ENCODE results near the gene GDI1. TPM values are rescaled to one million over a fixed set of nuclear protein-coding genes. Genes with fewer than 3 reads are reported as not detected.

Gene GDI1
- total RNA-seq, 3 donors from 2014 or later, result 94.0 to 105 (median 97.3) TPM

DNA sequence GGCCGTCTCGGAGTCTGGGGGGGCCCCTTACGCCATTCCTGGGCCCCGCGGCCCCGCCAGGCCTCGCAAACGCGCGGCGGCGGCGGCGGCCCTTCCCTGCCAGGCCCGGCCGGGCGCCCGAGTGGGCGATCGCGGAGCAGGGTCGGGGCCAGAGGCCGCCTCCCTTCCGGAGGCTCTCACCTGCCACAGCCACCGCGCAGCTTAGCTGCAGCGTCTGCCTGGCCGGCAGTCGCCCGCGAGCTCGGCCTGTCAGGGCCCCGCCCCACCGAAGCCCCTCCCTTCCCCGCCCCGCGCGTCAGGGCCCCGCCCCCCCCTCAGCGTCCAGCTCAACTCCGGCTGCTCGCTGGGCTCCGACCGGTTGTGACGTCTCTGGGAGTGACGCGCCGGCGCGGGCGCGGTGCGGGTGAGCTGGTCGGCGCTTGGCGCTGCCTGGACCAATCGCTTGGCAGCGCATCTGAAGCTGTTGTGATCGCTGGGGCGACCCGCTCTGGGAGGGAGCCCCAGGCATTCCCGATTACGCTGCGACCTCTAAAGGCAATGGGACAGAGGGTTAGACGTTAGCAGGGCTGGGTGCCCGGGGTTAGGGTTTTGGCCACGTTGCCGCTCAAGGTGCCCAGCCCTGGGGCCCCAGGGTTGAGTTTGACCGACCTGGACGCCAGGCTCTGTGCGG, 53.6 kb downstream of the GDI1 start, which contains the start of gene SLC10A3:
Gene SLC10A3 (minus strand): TSS at position 216 of the 670 bp plus-strand sequence. CDS start 1,689 bp downstream, outside the sequence.
- DNase-seq (ENCODE audit: low spot score in 2 of 2), result peak; percentile 90
- H3K4me1 ChIP-seq, result peaks cover 0 to 7% of the 10 kb centered on the region in 2 donors
- no peaks in the 10 kb centered on the region for H3K36me3 ChIP-seq
- H3K9me3 ChIP-seq, result no peaks in the 10 kb centered on the region
- peak within 1 kb of the TSS; percentile 92 to 99 for H3K27ac ChIP-seq
- TF ChIP-seq, protein P1, sequence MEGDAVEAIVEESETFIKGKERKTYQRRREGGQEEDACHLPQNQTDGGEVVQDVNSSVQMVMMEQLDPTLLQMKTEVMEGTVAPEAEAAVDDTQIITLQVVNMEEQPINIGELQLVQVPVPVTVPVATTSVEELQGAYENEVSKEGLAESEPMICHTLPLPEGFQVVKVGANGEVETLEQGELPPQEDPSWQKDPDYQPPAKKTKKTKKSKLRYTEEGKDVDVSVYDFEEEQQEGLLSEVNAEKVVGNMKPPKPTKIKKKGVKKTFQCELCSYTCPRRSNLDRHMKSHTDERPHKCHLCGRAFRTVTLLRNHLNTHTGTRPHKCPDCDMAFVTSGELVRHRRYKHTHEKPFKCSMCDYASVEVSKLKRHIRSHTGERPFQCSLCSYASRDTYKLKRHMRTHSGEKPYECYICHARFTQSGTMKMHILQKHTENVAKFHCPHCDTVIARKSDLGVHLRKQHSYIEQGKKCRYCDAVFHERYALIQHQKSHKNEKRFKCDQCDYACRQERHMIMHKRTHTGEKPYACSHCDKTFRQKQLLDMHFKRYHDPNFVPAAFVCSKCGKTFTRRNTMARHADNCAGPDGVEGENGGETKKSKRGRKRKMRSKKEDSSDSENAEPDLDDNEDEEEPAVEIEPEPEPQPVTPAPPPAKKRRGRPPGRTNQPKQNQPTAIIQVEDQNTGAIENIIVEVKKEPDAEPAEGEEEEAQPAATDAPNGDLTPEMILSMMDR (IDR thresholded peaks at IDR 0.05), result no peak
- peak; percentile 46 for TF ChIP-seq POLR2A (IDR thresholded peaks at IDR 0.05)
- TF ChIP-seq POLR2AphosphoS5 (IDR thresholded peaks at IDR 0.05), result peak; percentile 33 to 94 (median 80)
- H3K4me3 ChIP-seq, result peak within 1 kb of the TSS; percentile 59 to 83 (median 69)
- peaks cover 0 to 29% of the 10 kb centered on the region in 2 donors for H3K27me3 ChIP-seq
- intact Hi-C loops (cut with DNase I; ENCODE audit: low total_unique reads), result no loop called here

Other genes with a start within 250 kb of the GDI1 start
- not detected for gene OPN1MW2, start 217.4 kb upstream of the GDI1 start, total RNA-seq
- not detected for gene OPN1MW3, start 179.6 kb upstream of the GDI1 start, total RNA-seq
- gene TEX28, start 142.0 kb upstream of the GDI1 start, total RNA-seq, result not detected
- under 1 TPM in 1 of 3 donors, not detected in 2; 0.16 TPM for gene TKTL1, start 141.4 kb upstream of the GDI1 start, total RNA-seq
- 100 to 1,000 TPM; 416 to 675 (median 622) TPM for gene FLNA, start 62.5 kb upstream of the GDI1 start, total RNA-seq
- gene EMD, start 57.9 kb upstream of the GDI1 start, total RNA-seq, result 10 to 100 TPM; 33.8 to 48.1 (median 45.6) TPM
- gene RPL10, start 38.8 kb upstream of the GDI1 start, total RNA-seq, result 1,000 to 10,000 TPM; 8,496 to 9,265 (median 8,695) TPM
- 10 to 100 TPM; 26.2 to 44.3 (median 26.9) TPM for gene DNASE1L1, start 27.9 kb upstream of the GDI1 start, total RNA-seq
- gene TAFAZZIN, start 25.6 kb upstream of the GDI1 start, total RNA-seq, result 10 to 100 TPM; 27.7 to 53.7 (median 44.2) TPM
- gene ATP6AP1, start 8.5 kb upstream of the GDI1 start, total RNA-seq, result 10 to 100 TPM; 31.5 to 57.1 (median 34.8) TPM
- gene FAM50A, start 7.0 kb downstream of the GDI1 start, total RNA-seq, result 10 to 100 TPM; 30.7 to 94.4 (median 64.2) TPM
- 10 to 100 TPM in 2 of 3 donors, 1 to 10 TPM in 1; 6.1 to 10.8 (median 10.1) TPM for gene PLXNA3, start 21.1 kb downstream of the GDI1 start, total RNA-seq
- gene LAGE3, start 42.1 kb downstream of the GDI1 start, total RNA-seq, result 10 to 100 TPM; 21.1 to 38.0 (median 28.8) TPM
- gene UBL4A, start 49.5 kb downstream of the GDI1 start, total RNA-seq, result 10 to 100 TPM; 36.2 to 40.1 (median 38.3) TPM
- 10 to 100 TPM; 17.0 to 24.0 (median 19.5) TPM for gene SLC10A3, start 53.5 kb downstream of the GDI1 start, total RNA-seq
- gene FAM3A, start 79.1 kb downstream of the GDI1 start, total RNA-seq, result 10 to 100 TPM; 38.8 to 42.6 (median 41.3) TPM
- 10 to 100 TPM; 25.6 to 45.2 (median 38.2) TPM for gene G6PD, start 109.7 kb downstream of the GDI1 start, total RNA-seq
- 10 to 100 TPM; 10.5 to 15.2 (median 12.6) TPM for gene IKBKG, start 110.5 kb downstream of the GDI1 start, total RNA-seq
- gene CTAG1A, start 148.0 kb downstream of the GDI1 start, total RNA-seq, result 1 to 10 TPM in 1 of 3 donors, not detected in 2; 2.3 TPM
- gene CTAG1B, start 182.1 kb downstream of the GDI1 start, total RNA-seq, result 1 to 10 TPM in 1 of 3 donors, not detected in 2; 2.3 TPM
- not detected for gene CTAG2, start 216.4 kb downstream of the GDI1 start, total RNA-seq

Data from breast epithelium (tissue), 4 donors.